OCI-LY7 (cell line): ENCODE measurements around the gene ERICH6. TPM values are rescaled to one million over a fixed set of nuclear protein-coding genes. Genes with fewer than 3 reads are reported as not detected.

Experiments
- BruUV-seq: library from RNA; stranded (reverse); fragments of 400-500 nt; replicated peaks from 2 replicates; lab custom pipeline; 2021; lab: Mats Ljungman, UMichigan
- CTCF ChIA-PET: fragments of 300-600 bp; sonication (Branson Sonifier 250); formaldehyde crosslinking; loops from one replicate; lab custom pipeline; 2022; ENCODE audit warnings: antibody characterized with exemption; ENCODE audit not compliant: unreplicated experiment; lab: Charles Lee
- POLR2A ChIA-PET: fragments of 300-600 bp; sonication (Branson Sonifier 250); formaldehyde crosslinking; loops from one replicate; lab custom pipeline; 2022; ENCODE audit warnings: antibody characterized with exemption; lab: Charles Lee
- DNase-seq: peaks from one replicate; pipeline ENCODE4 v3.0.0-alpha.2; 2015; ENCODE audit warnings: low spot score
- H2AFZ ChIP-seq: fragments of 200-600 bp; sonication (generic), shearing (Covaris generic); 2 replicates; pipeline ENCODE4 v1.6.1; 2014; ENCODE audit warnings: mild to moderate bottlenecking, antibody characterized with exemption, low read length, moderate library complexity
- H3K27ac ChIP-seq: fragments of 200-600 bp; sonication (generic); 2 replicates; pipeline ENCODE4 v1.5.1; 2014; ENCODE audit warnings: mixed run types, low read depth, mild to moderate bottlenecking, moderate library complexity, low read length, inconsistent platforms; ENCODE audit not compliant: poor library complexity, severe bottlenecking
- H3K36me3 ChIP-seq: fragments of 200-600 bp; sonication (generic); 2 replicates; pipeline ENCODE4 v1.6.1; 2014; ENCODE audit warnings: mild to moderate bottlenecking, antibody characterized with exemption, low read length, moderate library complexity, mixed read lengths; ENCODE audit not compliant: insufficient read depth
- H3K4me1 ChIP-seq: fragments of 200-600 bp; sonication (generic); 2 replicates; pipeline ENCODE4 v1.5.1; 2014; ENCODE audit warnings: mild to moderate bottlenecking, low read length; ENCODE audit not compliant: insufficient read depth, poor library complexity, severe bottlenecking
- H3K4me2 ChIP-seq: fragments of 200-600 bp; sonication (generic); 2 replicates; pipeline ENCODE4 v1.6.1; 2014; ENCODE audit warnings: mild to moderate bottlenecking, low read length
- H3K4me3 ChIP-seq: fragments of 200-600 bp; sonication (generic); 2 replicates; pipeline ENCODE4 v1.5.1; 2014; ENCODE audit warnings: mild to moderate bottlenecking, low read depth, low read length; ENCODE audit not compliant: poor library complexity, severe bottlenecking
- H3K79me2 ChIP-seq: fragments of 200-600 bp; sonication (generic); 2 replicates; pipeline ENCODE4 v1.6.1; 2016; ENCODE audit warnings: low read depth, mild to moderate bottlenecking, low read length, moderate library complexity, mixed read lengths; ENCODE audit not compliant: insufficient read depth
- H3K9me2 ChIP-seq: fragments of 200-600 bp; sonication (generic); 2 replicates; pipeline ENCODE4 v1.6.1; 2016; ENCODE audit warnings: mild to moderate bottlenecking, low read length, mixed read lengths; ENCODE audit not compliant: insufficient read depth
- H3K9me3 ChIP-seq: fragments of 200-600 bp; sonication (generic); 2 replicates; pipeline ENCODE4 v1.6.1; 2014; ENCODE audit warnings: mild to moderate bottlenecking, mixed run types, low read length, mixed read lengths
- H4K20me1 ChIP-seq: fragments of 200-600 bp; sonication (generic); 2 replicates; pipeline ENCODE4 v1.6.1; 2014; ENCODE audit warnings: mild to moderate bottlenecking, antibody characterized with exemption, low read length, moderate library complexity, mixed read lengths; ENCODE audit not compliant: insufficient read depth
- EZH2phosphoT487 ChIP-seq: fragments of 200-600 bp; sonication (generic); IDR thresholded peaks from 2 replicates; pipeline ENCODE4 v1.6.1; 2018; ENCODE audit warnings: low read depth, borderline replicate concordance, mild to moderate bottlenecking, mixed run types, antibody characterized with exemption, low read length, moderate library complexity, mixed read lengths
- intact Hi-C: fragments of 100-400 bp; cut with micrococcal nuclease; formaldehyde crosslinking; loops from one replicate; pipeline ENCODE4 v1.10.0; 2022; ENCODE audit not compliant: unreplicated experiment
- total RNA-seq, 2 experiments: library from RNA; depleted of rRNA in 1 of 2; stranded (reverse); fragments of >200 nt in 1 of 2; shearing (Covaris generic) in 1 of 2; gene quantifications; 2 replicates each; pipeline ENCODE4 v1.2.3, GENCODE V29; 2014 to 2022
- TF ChIP-seq, protein P1 (sequence below): fragments of 200-600 bp; sonication (generic); conservative IDR thresholded peaks from 2 replicates; pipeline ENCODE4 v1.5.1; 2014; ENCODE audit warnings: mild to moderate bottlenecking, antibody characterized with exemption, low read length, moderate library complexity, mixed read lengths

ERICH6 gene
- total RNA-seq, 2 experiments from 2014 or later: 0.38 to 0.41 TPM

DNA sequence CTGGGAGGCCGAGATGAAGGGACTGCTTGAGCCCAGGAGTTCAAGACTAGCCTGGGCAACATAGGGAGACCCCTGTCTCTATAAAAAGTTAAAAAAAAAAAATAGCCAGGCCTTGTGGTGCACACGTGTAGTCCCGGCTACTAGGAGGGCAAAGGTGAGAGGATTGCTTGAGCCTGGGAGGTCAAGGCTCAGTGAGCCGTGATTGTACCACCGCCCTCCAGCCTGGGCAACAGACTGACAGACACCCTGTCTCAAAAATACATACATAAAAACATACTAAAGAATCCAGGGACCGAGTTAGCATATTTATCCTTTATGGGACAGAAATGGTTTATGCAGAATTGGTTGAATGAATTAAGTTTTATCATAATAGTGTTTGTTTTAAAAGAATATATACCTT lies 45.5 kb upstream of the ERICH6 start:
- Histone ChIP-seq H3K79me2 (no peaks in the 10 kb centered on the region; the same call in 1 of the 2 replicates), H3K9me2 (no peaks in the 10 kb centered on the region), H3K36me3 (no peaks in the 10 kb centered on the region), H3K9me3 (no peaks in the 10 kb centered on the region), H3K4me2 (no peak overlapping the region), H4K20me1 (peaks cover 12% of the 10 kb centered on the region; the same call in 1 of the 2 replicates), H3K4me3 (no peak overlapping the region), H3K4me1 (no peaks in the 10 kb centered on the region), H3K27ac (no peak overlapping the region), H2AFZ (no peak overlapping the region)
- POLR2A ChIA-PET: interaction anchor here (1.1 kb wide), 1 partner anchor 11 kb away, joined by 3 read pairs; no protein-coding TSS in a partner anchor
- CTCF ChIA-PET: no interaction called here
- no peak for DNase-seq
- intact Hi-C loops: no loop called here
- TF ChIP-seq, protein P1, sequence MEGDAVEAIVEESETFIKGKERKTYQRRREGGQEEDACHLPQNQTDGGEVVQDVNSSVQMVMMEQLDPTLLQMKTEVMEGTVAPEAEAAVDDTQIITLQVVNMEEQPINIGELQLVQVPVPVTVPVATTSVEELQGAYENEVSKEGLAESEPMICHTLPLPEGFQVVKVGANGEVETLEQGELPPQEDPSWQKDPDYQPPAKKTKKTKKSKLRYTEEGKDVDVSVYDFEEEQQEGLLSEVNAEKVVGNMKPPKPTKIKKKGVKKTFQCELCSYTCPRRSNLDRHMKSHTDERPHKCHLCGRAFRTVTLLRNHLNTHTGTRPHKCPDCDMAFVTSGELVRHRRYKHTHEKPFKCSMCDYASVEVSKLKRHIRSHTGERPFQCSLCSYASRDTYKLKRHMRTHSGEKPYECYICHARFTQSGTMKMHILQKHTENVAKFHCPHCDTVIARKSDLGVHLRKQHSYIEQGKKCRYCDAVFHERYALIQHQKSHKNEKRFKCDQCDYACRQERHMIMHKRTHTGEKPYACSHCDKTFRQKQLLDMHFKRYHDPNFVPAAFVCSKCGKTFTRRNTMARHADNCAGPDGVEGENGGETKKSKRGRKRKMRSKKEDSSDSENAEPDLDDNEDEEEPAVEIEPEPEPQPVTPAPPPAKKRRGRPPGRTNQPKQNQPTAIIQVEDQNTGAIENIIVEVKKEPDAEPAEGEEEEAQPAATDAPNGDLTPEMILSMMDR: no peak
- TF ChIP-seq EZH2phosphoT487: no peak
- BruUV-seq: no TSS peak

DNA sequence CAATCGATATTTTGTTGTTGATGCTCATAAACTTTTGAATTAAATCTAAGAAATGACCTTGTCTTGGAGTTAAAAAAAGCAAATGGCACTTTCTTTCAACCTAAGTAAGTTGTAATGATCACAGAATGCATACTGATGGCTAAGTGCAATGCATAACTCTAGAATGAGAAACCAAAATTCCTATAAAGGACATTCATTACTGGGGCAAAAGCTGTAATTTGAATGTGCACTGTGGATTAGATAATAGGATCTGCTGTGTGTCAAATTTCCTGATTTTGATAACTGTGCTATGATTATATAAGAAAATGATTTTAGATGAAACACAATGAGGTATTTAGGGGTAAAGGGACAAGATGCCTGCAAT lies 44.9 kb upstream of the ERICH6 start:
- ChIA-PET CTCF (no interaction called here), POLR2A (no interaction called here)
- Histone ChIP-seq H2AFZ (no peak overlapping the region), H4K20me1 (peaks cover 12% of the 10 kb centered on the region; the same call in 1 of the 2 replicates), H3K9me3 (no peaks in the 10 kb centered on the region), H3K79me2 (no peaks in the 10 kb centered on the region; the same call in 1 of the 2 replicates), H3K4me3 (no peak overlapping the region), H3K4me2 (no peak overlapping the region), H3K4me1 (no peaks in the 10 kb centered on the region), H3K9me2 (no peaks in the 10 kb centered on the region), H3K36me3 (no peaks in the 10 kb centered on the region), H3K27ac (no peak overlapping the region)
- no TSS peak for BruUV-seq
- intact Hi-C loops: no loop called here
- no peak for TF ChIP-seq EZH2phosphoT487
- TF ChIP-seq, protein P1: no peak
- no peak for DNase-seq

DNA sequence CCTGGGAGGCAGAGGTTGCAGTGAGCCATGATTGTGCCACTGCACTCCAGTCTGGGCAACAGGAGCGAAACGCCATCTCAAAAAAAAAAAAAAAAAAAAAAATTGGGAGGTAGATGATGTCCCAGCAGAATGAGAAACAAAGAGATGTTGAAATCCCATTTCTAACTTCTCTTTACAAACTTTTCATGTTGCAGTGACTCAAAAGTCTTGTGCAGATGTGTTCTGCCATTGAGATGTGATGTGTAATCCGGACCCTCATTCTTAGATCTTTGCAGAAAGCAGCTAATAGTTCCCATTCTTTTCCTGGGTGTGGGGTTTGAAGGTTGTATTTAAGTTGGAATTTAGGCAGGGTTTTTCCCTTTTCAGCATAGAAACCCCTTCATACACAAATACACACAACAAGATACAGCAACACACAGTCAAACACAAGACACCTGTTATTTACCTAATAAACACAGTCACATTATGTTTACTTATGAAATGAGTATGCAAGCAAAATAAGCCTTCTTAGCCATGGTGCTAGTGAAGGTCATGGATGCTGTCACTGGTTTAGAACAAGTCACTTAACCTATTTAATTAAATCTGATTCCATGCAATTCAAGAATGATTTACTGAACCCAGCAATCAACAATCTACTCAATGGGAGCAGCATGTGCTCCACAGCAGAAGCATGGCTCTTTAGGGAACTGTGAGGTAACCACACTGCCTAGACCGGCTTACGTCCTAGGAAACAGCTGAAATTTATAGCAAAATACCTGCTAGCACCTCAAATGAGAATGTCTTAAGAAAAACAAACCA lies 44.4 kb upstream of the ERICH6 start:
- no peak overlapping the region for H3K4me2 ChIP-seq

More for the DNA sequence above, 44.4 kb upstream of the ERICH6 start:
- H4K20me1 ChIP-seq: peaks cover 10% of the 10 kb centered on the region; the same call in 1 of the 2 replicates
- no peak overlapping the region for H3K27ac ChIP-seq
- H3K4me1 ChIP-seq: no peaks in the 10 kb centered on the region
- no peaks in the 10 kb centered on the region; the same call in 1 of the 2 replicates for H3K79me2 ChIP-seq
- H2AFZ ChIP-seq: no peak overlapping the region
- no peaks in the 10 kb centered on the region for H3K36me3 ChIP-seq
- ChIA-PET POLR2A (interaction anchor here (0.6 to 1.2 kb wide), 3 partner anchors 11 to 68 kb away, joined by 3 to 4 read pairs (median 4); no protein-coding TSS in a partner anchor), CTCF (no interaction called here)
- BruUV-seq: no TSS peak
- H3K4me3 ChIP-seq: no peak overlapping the region
- TF ChIP-seq, protein P1: no peak
- TF ChIP-seq EZH2phosphoT487: no peak
- H3K9me3 ChIP-seq: no peaks in the 10 kb centered on the region
- H3K9me2 ChIP-seq: no peaks in the 10 kb centered on the region
- no peak for DNase-seq
- intact Hi-C loops: no loop called here
